Bronchial smooth muscle cell (primary cell): ENCODE data around the gene DDX53. TPM values are rescaled to one million over a fixed set of nuclear protein-coding genes. Genes with fewer than 3 reads are reported as not detected.

Experiments
- total RNA-seq: library from RNA; depleted of rRNA; stranded (reverse); fragments of >200 nt; gene quantifications from 2 replicates; pipeline ENCODE4 v1.2.1, GENCODE V29; 2014

The DDX53 gene
- not detected in 2 replicates for total RNA-seq

DNA sequence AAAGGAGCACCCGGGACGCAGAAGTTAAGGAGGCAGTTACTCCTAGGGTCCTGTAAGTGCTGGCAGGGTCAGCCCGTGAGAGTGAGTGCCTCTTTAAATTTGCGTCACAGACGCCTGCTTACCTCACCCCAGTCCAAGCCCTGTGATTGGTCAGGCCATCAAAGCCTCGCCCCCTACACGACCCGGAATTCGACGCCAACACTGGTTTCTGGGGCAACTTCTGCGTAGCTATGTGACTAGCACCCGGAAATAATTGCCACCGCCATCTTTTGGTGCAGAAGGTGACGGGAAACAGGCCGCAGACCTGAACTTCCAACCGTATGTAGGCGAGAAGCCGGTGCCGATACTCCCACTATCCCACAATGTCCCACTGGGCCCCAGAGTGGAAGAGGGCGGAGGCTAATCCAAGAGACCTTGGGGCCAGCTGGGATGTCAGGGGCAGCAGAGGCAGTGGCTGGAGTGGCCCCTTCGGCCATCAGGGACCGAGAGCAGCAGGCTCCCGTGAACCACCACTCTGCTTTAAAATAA lies at the start of gene DDX53:
Gene DDX53, plus strand, starts transcription at position 265 of the 528 bp plus-strand sequence. Its CDS starts 98 bp downstream, at position 363.

